ENCODE measurements around the gene PER3.

The PER3 gene

DNA sequence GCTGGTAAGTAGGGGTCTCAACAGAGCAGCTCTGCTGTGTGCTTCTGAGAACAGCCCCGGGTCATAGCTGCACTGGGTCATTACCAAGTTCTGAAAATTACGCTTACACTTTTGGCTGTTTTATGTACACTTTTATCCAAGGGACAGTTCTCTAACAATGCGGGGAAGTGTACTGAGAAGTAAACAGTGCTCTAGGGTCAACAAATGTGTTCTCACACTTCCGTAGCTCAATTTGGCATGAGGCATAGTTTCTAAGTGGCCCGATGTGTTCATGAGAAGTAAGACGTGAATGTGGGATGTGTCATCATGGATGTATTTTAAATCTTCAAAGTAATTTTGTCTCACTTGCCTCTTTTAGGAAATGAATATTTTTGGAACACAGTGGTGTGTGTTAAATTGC is 23.8 kb upstream of the PER3 start:
- no peak for DNase-seq (ENCODE audit: low read depth)
- TF ChIP-seq, protein P1, sequence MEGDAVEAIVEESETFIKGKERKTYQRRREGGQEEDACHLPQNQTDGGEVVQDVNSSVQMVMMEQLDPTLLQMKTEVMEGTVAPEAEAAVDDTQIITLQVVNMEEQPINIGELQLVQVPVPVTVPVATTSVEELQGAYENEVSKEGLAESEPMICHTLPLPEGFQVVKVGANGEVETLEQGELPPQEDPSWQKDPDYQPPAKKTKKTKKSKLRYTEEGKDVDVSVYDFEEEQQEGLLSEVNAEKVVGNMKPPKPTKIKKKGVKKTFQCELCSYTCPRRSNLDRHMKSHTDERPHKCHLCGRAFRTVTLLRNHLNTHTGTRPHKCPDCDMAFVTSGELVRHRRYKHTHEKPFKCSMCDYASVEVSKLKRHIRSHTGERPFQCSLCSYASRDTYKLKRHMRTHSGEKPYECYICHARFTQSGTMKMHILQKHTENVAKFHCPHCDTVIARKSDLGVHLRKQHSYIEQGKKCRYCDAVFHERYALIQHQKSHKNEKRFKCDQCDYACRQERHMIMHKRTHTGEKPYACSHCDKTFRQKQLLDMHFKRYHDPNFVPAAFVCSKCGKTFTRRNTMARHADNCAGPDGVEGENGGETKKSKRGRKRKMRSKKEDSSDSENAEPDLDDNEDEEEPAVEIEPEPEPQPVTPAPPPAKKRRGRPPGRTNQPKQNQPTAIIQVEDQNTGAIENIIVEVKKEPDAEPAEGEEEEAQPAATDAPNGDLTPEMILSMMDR (conservative IDR thresholded peaks at IDR 0.05; ENCODE audit: control insufficient read depth, insufficient read depth, low read depth, low read length), result no peak
- H3K4me3 ChIP-seq (ENCODE audit: control insufficient read depth, low read depth, low read length), result no peak overlapping the region

DNA sequence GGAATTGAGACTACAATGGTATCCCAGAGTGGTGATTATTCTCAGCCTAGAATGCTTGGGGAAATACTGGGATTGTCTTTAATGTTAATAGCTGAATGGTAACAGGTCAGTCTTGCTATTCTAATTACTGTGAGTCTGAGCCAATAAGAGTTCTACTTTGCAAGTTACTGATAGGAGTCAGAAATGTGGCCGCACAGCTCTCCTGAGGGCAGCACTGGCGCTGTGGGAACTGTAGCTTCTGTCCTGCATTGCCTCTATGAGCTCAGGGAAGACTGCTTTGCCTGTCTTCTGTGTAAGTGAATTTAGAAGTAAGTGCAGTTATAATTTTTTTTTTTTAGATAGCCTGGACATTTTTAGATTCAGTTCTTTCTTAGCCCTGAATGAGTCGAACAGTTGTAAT is 23.0 kb upstream of the PER3 start:
- TF ChIP-seq, protein P1 (conservative IDR thresholded peaks at IDR 0.05; ENCODE audit: control insufficient read depth, insufficient read depth, low read depth, low read length), result no peak
- no peak overlapping the region for H3K4me3 ChIP-seq (ENCODE audit: control insufficient read depth, low read depth, low read length)

DNA sequence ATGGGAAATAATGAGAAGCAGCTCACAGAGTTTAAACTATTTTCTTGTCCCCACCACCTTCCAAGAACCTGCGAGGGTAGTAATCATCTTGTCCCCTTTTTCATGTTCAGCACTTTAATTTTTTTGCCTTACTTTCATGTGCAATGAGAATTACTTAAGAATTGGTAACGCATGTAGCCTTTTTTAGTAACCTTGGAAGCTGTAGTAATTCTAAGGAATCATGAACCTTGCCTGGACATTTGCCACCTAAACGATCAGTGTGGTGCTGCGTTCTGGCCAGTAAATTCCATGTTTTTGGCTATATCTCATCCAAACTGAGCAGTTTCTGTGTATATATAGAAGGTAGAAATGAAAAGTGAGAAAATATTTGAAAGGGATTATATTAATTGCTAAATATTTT is 16.9 kb upstream of the PER3 start:
- no peak overlapping the region for H3K4me3 ChIP-seq (ENCODE audit: control insufficient read depth, low read depth, low read length)
- TF ChIP-seq, protein P1 (conservative IDR thresholded peaks at IDR 0.05; ENCODE audit: control insufficient read depth, insufficient read depth, low read depth, low read length), result no peak
- DNase-seq (ENCODE audit: low read depth), result no peak

More for the DNA sequence above, 23.0 kb upstream of the PER3 start:
- no peak for DNase-seq (ENCODE audit: low read depth)

DNA sequence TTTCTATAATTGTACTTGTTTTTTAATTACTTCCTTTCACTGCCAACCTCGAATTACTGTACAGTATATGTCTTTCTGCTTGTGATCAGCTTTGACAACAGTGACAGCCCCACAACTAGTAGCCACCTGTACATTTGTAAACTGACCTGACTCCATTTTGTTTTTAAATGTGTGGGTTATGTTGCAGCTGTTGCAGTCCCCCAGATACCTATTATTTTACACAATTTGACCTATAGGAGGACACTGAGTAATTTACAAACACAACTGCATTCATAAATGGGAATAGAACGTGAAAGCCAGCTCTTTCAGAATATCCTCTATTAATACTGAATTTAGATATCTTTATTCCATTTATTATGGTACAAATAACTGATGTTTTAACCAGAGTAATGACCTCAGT is 15.5 kb upstream of the PER3 start:
- no peak for DNase-seq (ENCODE audit: low read depth)
- TF ChIP-seq, protein P1 (conservative IDR thresholded peaks at IDR 0.05; ENCODE audit: control insufficient read depth, insufficient read depth, low read depth, low read length), result no peak
- no peak overlapping the region for H3K4me3 ChIP-seq (ENCODE audit: control insufficient read depth, low read depth, low read length)

DNA sequence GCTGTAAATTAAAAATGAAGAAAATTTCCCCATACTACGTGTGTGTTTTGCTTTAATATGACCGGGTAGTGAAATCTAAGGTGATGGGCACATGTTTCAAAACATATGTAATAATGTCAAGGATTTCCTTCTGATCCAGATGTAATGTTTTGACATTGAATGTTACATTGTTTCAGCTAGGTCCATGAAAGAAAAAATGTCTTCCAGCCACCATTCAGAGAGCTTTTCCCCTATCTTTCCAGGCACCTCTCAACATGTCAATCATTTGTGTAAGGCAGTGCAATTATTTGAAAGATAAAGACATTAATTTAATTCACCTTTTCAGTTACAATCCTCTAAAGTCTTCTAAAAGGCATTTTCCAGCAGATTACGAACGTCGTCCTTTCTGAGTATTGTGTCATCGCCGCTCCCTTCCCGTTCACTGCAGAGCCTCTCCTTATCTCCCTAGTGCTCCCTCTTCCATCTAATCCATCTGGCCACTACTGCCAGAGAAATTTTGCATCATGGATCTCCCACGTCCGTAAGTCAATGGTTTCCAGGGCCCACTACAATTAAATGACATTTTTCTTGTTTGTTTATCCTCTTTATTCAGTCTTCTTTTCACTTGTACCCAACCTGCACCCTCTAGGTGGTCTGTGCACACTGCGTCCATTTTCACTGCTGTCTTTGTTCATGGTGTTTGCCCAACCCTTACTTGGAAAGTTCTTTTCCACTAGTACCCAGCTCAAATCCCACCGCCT is 14.2 kb upstream of the PER3 start:
- no peak for DNase-seq (ENCODE audit: low read depth)
- TF ChIP-seq, protein P1 (conservative IDR thresholded peaks at IDR 0.05; ENCODE audit: control insufficient read depth, insufficient read depth, low read depth, low read length), result no peak
- H3K4me3 ChIP-seq (ENCODE audit: control insufficient read depth, low read depth, low read length), result no peak overlapping the region

DNA sequence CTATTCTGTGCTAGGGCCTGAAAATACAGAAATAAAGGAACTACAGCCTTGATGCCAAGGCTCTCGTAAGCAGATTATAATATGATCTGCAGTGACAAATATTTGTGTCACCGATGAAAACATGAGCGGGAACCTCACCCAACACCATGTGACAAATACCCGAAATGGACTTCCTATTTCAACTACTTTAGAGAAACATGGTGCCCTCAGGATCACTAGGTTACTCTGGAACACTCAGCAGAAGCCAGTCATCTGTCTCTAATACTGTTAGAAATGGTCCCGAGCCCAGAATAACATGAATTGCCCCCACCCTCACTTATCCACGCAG is 13.5 kb upstream of the PER3 start:
- no peak for DNase-seq (ENCODE audit: low read depth)
- peak overlapping the region; percentile 87 for H3K4me3 ChIP-seq (ENCODE audit: control insufficient read depth, low read depth, low read length)
- TF ChIP-seq, protein P1 (conservative IDR thresholded peaks at IDR 0.05; ENCODE audit: control insufficient read depth, insufficient read depth, low read depth, low read length), result no peak
